Measurements from ENCODE around the gene PALLD.

The PALLD gene

GRCh38 chr4:168656946-168657473, 160.2 kb downstream of the PALLD start:
- no peaks in the 10 kb centered on the region for H3K79me1 ChIP-seq (ENCODE audit: low read depth, low read length)
- no peak overlapping the region for H2BK5ac ChIP-seq (ENCODE audit: low read length)
- H2AK5ac ChIP-seq (ENCODE audit: low read depth, low read length): no peak overlapping the region
- H2BK12ac ChIP-seq (ENCODE audit: low read length): no peak overlapping the region
- H3K14ac ChIP-seq (ENCODE audit: low read length): no peak overlapping the region
- no peaks in the 10 kb centered on the region for H3K9me3 ChIP-seq (replicated peaks in 1 of 2; ENCODE audit: control insufficient read depth in 2 of 2, insufficient read depth in 1 of 2, low read depth in 1 of 2, low read length in 2 of 2)
- H4K8ac ChIP-seq (ENCODE audit: low read depth, low read length): no peak overlapping the region
- no peak overlapping the region for H3K4me2 ChIP-seq (ENCODE audit: insufficient read depth, low read length, poor library complexity, severe bottlenecking)
- no peak overlapping the region for H2BK120ac ChIP-seq (ENCODE audit: low read depth, low read length)
- no peak overlapping the region for H2AFZ ChIP-seq (ENCODE audit: low read length)
- H3K4ac ChIP-seq (ENCODE audit: low read length): no peak overlapping the region
- no peak overlapping the region for H4K91ac ChIP-seq (ENCODE audit: low read depth, low read length, poor library complexity)
- H3K9ac ChIP-seq (ENCODE audit: low read depth, low read length, poor library complexity): no peak overlapping the region
- no peak overlapping the region for H2BK15ac ChIP-seq (ENCODE audit: low read length)
- no peak overlapping the region for H3K18ac ChIP-seq (ENCODE audit: low read length)
- DNase-seq (ENCODE audit: low spot score): no peak
- H3K4me3 ChIP-seq (ENCODE audit: low read length in 2 of 2): no peak overlapping the region
- H3K27me3 ChIP-seq (ENCODE audit: control insufficient read depth in 3 of 3, insufficient read depth in 3 of 3, low read depth in 1 of 3, low read length in 3 of 3): no peaks in the 10 kb centered on the region
- WGBS, 2 donors (ENCODE audit: extremely low coverage in 2 of 2, insufficient read length in 2 of 2, insufficient replicate concordance in 1 of 2): no CpG with 5 or more reads among the region's 3 CpGs
- H3K27ac ChIP-seq (replicated peaks; ENCODE audit: low read length): no peak overlapping the region
- H3K36me3 ChIP-seq (replicated peaks in 1 of 2; ENCODE audit: control insufficient read depth in 2 of 2, insufficient read depth in 2 of 2, low read length in 2 of 2): no peaks in the 10 kb centered on the region
- H3K4me1 ChIP-seq (ENCODE audit: control insufficient read depth in 2 of 2, insufficient read depth in 1 of 2, low read depth in 1 of 2, low read length in 2 of 2): peaks cover 0 to 3% of the 10 kb centered on the region in 2 donors
- H3K23ac ChIP-seq (ENCODE audit: low read depth, low read length, poor library complexity): no peak overlapping the region

- DNase-seq (ENCODE audit: low spot score): no peak
- H3K4me3 ChIP-seq (ENCODE audit: low read length in 2 of 2): no peak overlapping the region
- WGBS, 2 donors (ENCODE audit: extremely low coverage in 2 of 2, insufficient read length in 2 of 2, insufficient replicate concordance in 1 of 2): no CpG with 5 or more reads among the region's 3 CpGs
Measured at GRCh38 chr4:168658751-168659150, 161.9 kb downstream of the PALLD start.

GRCh38 chr4:168659741-168660465, 163.1 kb downstream of the PALLD start:
- no peak overlapping the region for H3K4ac ChIP-seq (ENCODE audit: low read length)
- no peak overlapping the region for H2AK5ac ChIP-seq (ENCODE audit: low read depth, low read length)
- H3K79me1 ChIP-seq (ENCODE audit: low read depth, low read length): peaks cover 2% of the 10 kb centered on the region
- no peak overlapping the region for H2BK5ac ChIP-seq (ENCODE audit: low read length)
- no peak for DNase-seq (ENCODE audit: low spot score)
- no peaks in the 10 kb centered on the region for H3K27me3 ChIP-seq (ENCODE audit: control insufficient read depth in 3 of 3, insufficient read depth in 3 of 3, low read depth in 1 of 3, low read length in 3 of 3)
- H3K18ac ChIP-seq (ENCODE audit: low read length): no peak overlapping the region
- H3K27ac ChIP-seq (replicated peaks; ENCODE audit: low read length): no peak overlapping the region
- no peaks in the 10 kb centered on the region for H3K9me3 ChIP-seq (replicated peaks in 1 of 2; ENCODE audit: control insufficient read depth in 2 of 2, insufficient read depth in 1 of 2, low read depth in 1 of 2, low read length in 2 of 2)
- no peak overlapping the region for H3K14ac ChIP-seq (ENCODE audit: low read length)
- no peak overlapping the region for H3K4me2 ChIP-seq (ENCODE audit: insufficient read depth, low read length, poor library complexity, severe bottlenecking)
- H3K23ac ChIP-seq (ENCODE audit: low read depth, low read length, poor library complexity): no peak overlapping the region
- H2AFZ ChIP-seq (ENCODE audit: low read length): no peak overlapping the region
- H2BK15ac ChIP-seq (ENCODE audit: low read length): no peak overlapping the region
- H4K91ac ChIP-seq (ENCODE audit: low read depth, low read length, poor library complexity): no peak overlapping the region
- peaks cover 2 to 9% of the 10 kb centered on the region in 2 donors for H3K4me1 ChIP-seq (ENCODE audit: control insufficient read depth in 2 of 2, insufficient read depth in 1 of 2, low read depth in 1 of 2, low read length in 2 of 2)
- H3K36me3 ChIP-seq (replicated peaks in 1 of 2; ENCODE audit: control insufficient read depth in 2 of 2, insufficient read depth in 2 of 2, low read length in 2 of 2): no peaks in the 10 kb centered on the region
- no CpG with 5 or more reads among the region's 3 CpGs for WGBS, 2 donors (ENCODE audit: extremely low coverage in 2 of 2, insufficient read length in 2 of 2, insufficient replicate concordance in 1 of 2)
- no peak overlapping the region for H2BK120ac ChIP-seq (ENCODE audit: low read depth, low read length)
- H3K9ac ChIP-seq (ENCODE audit: low read depth, low read length, poor library complexity): no peak overlapping the region
- no peak overlapping the region for H3K4me3 ChIP-seq (ENCODE audit: low read length in 2 of 2)
- H4K8ac ChIP-seq (ENCODE audit: low read depth, low read length): no peak overlapping the region
- no peak overlapping the region for H2BK12ac ChIP-seq (ENCODE audit: low read length)

More at GRCh38 chr4:168658751-168659150, 161.9 kb downstream of the PALLD start:
- Histone ChIP-seq H2BK120ac (ENCODE audit: low read depth, low read length) (no peak overlapping the region), H3K27me3 (ENCODE audit: control insufficient read depth in 3 of 3, insufficient read depth in 3 of 3, low read depth in 1 of 3, low read length in 3 of 3) (no peaks in the 10 kb centered on the region), H3K79me1 (ENCODE audit: low read depth, low read length) (peaks cover 2% of the 10 kb centered on the region), H3K36me3 (replicated peaks in 1 of 2; ENCODE audit: control insufficient read depth in 2 of 2, insufficient read depth in 2 of 2, low read length in 2 of 2) (no peaks in the 10 kb centered on the region), H3K9ac (ENCODE audit: low read depth, low read length, poor library complexity) (no peak overlapping the region), H2BK12ac (ENCODE audit: low read length) (no peak overlapping the region), H2AK5ac (ENCODE audit: low read depth, low read length) (no peak overlapping the region), H2BK15ac (ENCODE audit: low read length) (no peak overlapping the region), H3K27ac (replicated peaks; ENCODE audit: low read length) (no peak overlapping the region), H3K14ac (ENCODE audit: low read length) (no peak overlapping the region), H3K4me2 (ENCODE audit: insufficient read depth, low read length, poor library complexity, severe bottlenecking) (no peak overlapping the region), H4K8ac (ENCODE audit: low read depth, low read length) (no peak overlapping the region), H3K18ac (ENCODE audit: low read length) (no peak overlapping the region), H3K23ac (ENCODE audit: low read depth, low read length, poor library complexity) (no peak overlapping the region), H3K9me3 (replicated peaks in 1 of 2; ENCODE audit: control insufficient read depth in 2 of 2, insufficient read depth in 1 of 2, low read depth in 1 of 2, low read length in 2 of 2) (no peaks in the 10 kb centered on the region), H4K91ac (ENCODE audit: low read depth, low read length, poor library complexity) (no peak overlapping the region), H3K4me1 (ENCODE audit: control insufficient read depth in 2 of 2, insufficient read depth in 1 of 2, low read depth in 1 of 2, low read length in 2 of 2) (peaks cover 2 to 9% of the 10 kb centered on the region in 2 donors), H2AFZ (ENCODE audit: low read length) (no peak overlapping the region), H2BK5ac (ENCODE audit: low read length) (no peak overlapping the region), H3K4ac (ENCODE audit: low read length) (no peak overlapping the region)

GRCh38 chr4:168662297-168662984, 165.6 kb downstream of the PALLD start:
- H2BK15ac ChIP-seq (ENCODE audit: low read length): no peak overlapping the region

More at GRCh38 chr4:168662297-168662984, 165.6 kb downstream of the PALLD start:
- peaks cover 2% of the 10 kb centered on the region for H3K79me1 ChIP-seq (ENCODE audit: low read depth, low read length)
- no peak overlapping the region for H3K27ac ChIP-seq (replicated peaks; ENCODE audit: low read length)
- no peak overlapping the region for H4K8ac ChIP-seq (ENCODE audit: low read depth, low read length)
- H2BK5ac ChIP-seq (ENCODE audit: low read length): no peak overlapping the region
- no peak overlapping the region for H4K91ac ChIP-seq (ENCODE audit: low read depth, low read length, poor library complexity)
- H3K4me3 ChIP-seq (ENCODE audit: low read length in 2 of 2): no peak overlapping the region
- no peak for DNase-seq (ENCODE audit: low spot score)
- no peak overlapping the region for H3K4ac ChIP-seq (ENCODE audit: low read length)
- H3K36me3 ChIP-seq (replicated peaks in 1 of 2; ENCODE audit: control insufficient read depth in 2 of 2, insufficient read depth in 2 of 2, low read length in 2 of 2): no peaks in the 10 kb centered on the region
- no peaks in the 10 kb centered on the region for H3K9me3 ChIP-seq (replicated peaks in 1 of 2; ENCODE audit: control insufficient read depth in 2 of 2, insufficient read depth in 1 of 2, low read depth in 1 of 2, low read length in 2 of 2)
- H3K4me2 ChIP-seq (ENCODE audit: insufficient read depth, low read length, poor library complexity, severe bottlenecking): no peak overlapping the region
- no peak overlapping the region for H3K14ac ChIP-seq (ENCODE audit: low read length)
- peaks cover 2 to 9% of the 10 kb centered on the region in 2 donors for H3K4me1 ChIP-seq (ENCODE audit: control insufficient read depth in 2 of 2, insufficient read depth in 1 of 2, low read depth in 1 of 2, low read length in 2 of 2)
- H3K18ac ChIP-seq (ENCODE audit: low read length): no peak overlapping the region
- H2AK5ac ChIP-seq (ENCODE audit: low read depth, low read length): no peak overlapping the region
- no peak overlapping the region for H3K23ac ChIP-seq (ENCODE audit: low read depth, low read length, poor library complexity)
- no peak overlapping the region for H2AFZ ChIP-seq (ENCODE audit: low read length)
- no peak overlapping the region for H2BK120ac ChIP-seq (ENCODE audit: low read depth, low read length)
- no peak overlapping the region for H3K9ac ChIP-seq (ENCODE audit: low read depth, low read length, poor library complexity)
- H3K27me3 ChIP-seq (ENCODE audit: control insufficient read depth in 3 of 3, insufficient read depth in 3 of 3, low read depth in 1 of 3, low read length in 3 of 3): no peaks in the 10 kb centered on the region
- no peak overlapping the region for H2BK12ac ChIP-seq (ENCODE audit: low read length)
- WGBS, 2 donors (ENCODE audit: extremely low coverage in 2 of 2, insufficient read length in 2 of 2, insufficient replicate concordance in 1 of 2): no CpG with 5 or more reads among the region's 1 CpG

Measured in neuronal stem cell (in vitro differentiated cells).